GM21825 (cell line): Measurements from ENCODE around the gene ZNF587.
A peak's percentile ranks its signal among the peaks of the same experiment; 100 is the strongest.
"Not testable (repeated sequence)": the region's sequence is repeated elsewhere in the genome, so short reads cannot be mapped to it uniquely, and the experiment has no call there.

Experiments
- ATAC-seq: cut with Tn5 transposase; IDR thresholded peaks from one replicate; pipeline ENCODE4 v1.9.1; 2021; ENCODE audit warnings: mild to moderate bottlenecking, moderate library complexity; ENCODE audit not compliant: unreplicated experiment

ZNF587 gene

GRCh38 chr19:57886046-57886445 lies 36.4 kb downstream of the ZNF587 start:
- ATAC-seq: no peak

- no peak for ATAC-seq
Measured at GRCh38 chr19:57887195-57887941, 37.7 kb downstream of the ZNF587 start.

- ATAC-seq: no peak
Measured at GRCh38 chr19:57888107-57888559, 38.5 kb downstream of the ZNF587 start.

- ATAC-seq: peak; percentile 75
Measured at GRCh38 chr19:57888560-57889231, 39.0 kb downstream of the ZNF587 start, which contains the start of gene ZNF814. Gene ZNF814, minus strand, starts transcription at chr19:57889037. Its CDS starts 235 bp downstream, at chr19:57888802.

- ATAC-seq: not testable (repeated sequence)
Measured at GRCh38 chr19:57890706-57891105, 41.0 kb downstream of the ZNF587 start.

GRCh38 chr19:57900311-57900710 lies 50.7 kb downstream of the ZNF587 start:
- no peak for ATAC-seq

GRCh38 chr19:57903618-57904184 lies 54.0 kb downstream of the ZNF587 start:
- no peak for ATAC-seq

GRCh38 chr19:57905258-57905657 lies 55.6 kb downstream of the ZNF587 start:
- ATAC-seq: no peak

GRCh38 chr19:57907394-57907793 lies 57.7 kb downstream of the ZNF587 start:
- ATAC-seq: no peak

- no peak for ATAC-seq
Measured at GRCh38 chr19:57914531-57914930, 64.9 kb downstream of the ZNF587 start.
